Parathyroid adenoma (tissue), 2 donors: ENCODE results near the gene UBE2L5.
"Not testable (repeated sequence)": the region's sequence is repeated elsewhere in the genome, so short reads cannot be mapped to it uniquely, and the experiment has no call there.

Experiments used
- H2AFZ ChIP-seq: fragments of 300-600 bp; sonication (generic); one replicate; pipeline ENCODE4 v1.7.0; 2017; ENCODE audit warnings: antibody characterized with exemption, mild to moderate bottlenecking
- H3K27ac ChIP-seq: fragments of 300-600 bp; sonication (generic); one replicate; pipeline ENCODE4 v1.7.0; 2017
- H3K27me3 ChIP-seq: fragments of 300-600 bp; sonication (generic); one replicate; pipeline ENCODE4 v1.7.0; 2017; ENCODE audit warnings: low read length; ENCODE audit not compliant: control insufficient read depth, insufficient read depth
- H3K36me3 ChIP-seq: fragments of 300-600 bp; sonication (generic); one replicate; pipeline ENCODE4 v1.7.0; 2017; ENCODE audit warnings: low read length; ENCODE audit not compliant: control insufficient read depth, insufficient read depth
- H3K4me1 ChIP-seq: fragments of 300-600 bp; sonication (generic); one replicate; pipeline ENCODE4 v1.7.0; 2017; ENCODE audit warnings: control low read depth
- H3K4me2 ChIP-seq: fragments of 300-600 bp; sonication (generic); one replicate; pipeline ENCODE4 v1.7.0; 2017; ENCODE audit warnings: low read length
- H3K4me3 ChIP-seq: fragments of 300-600 bp; sonication (generic); one replicate; pipeline ENCODE4 v1.7.0; 2017; ENCODE audit warnings: low read depth, low read length
- H3K79me2 ChIP-seq: fragments of 300-600 bp; sonication (generic); one replicate; pipeline ENCODE4 v1.7.0; 2017; ENCODE audit warnings: control low read depth
- H3K9ac ChIP-seq: fragments of 300-600 bp; sonication (generic); one replicate; pipeline ENCODE4 v1.7.0; 2017; ENCODE audit warnings: mild to moderate bottlenecking
- H3K9me3 ChIP-seq: fragments of 300-600 bp; sonication (generic); one replicate; pipeline ENCODE4 v1.7.0; 2017; ENCODE audit warnings: low read length; ENCODE audit not compliant: control insufficient read depth
- TF ChIP-seq, protein P1 (sequence below): fragments of 300-600 bp; sonication (generic); IDR thresholded peaks from one replicate; pipeline ENCODE4 v1.7.0; 2017; ENCODE audit warnings: antibody characterized with exemption, mild to moderate bottlenecking
- donor health status: primary hyperparathyroidism.

Gene UBE2L5

DNA sequence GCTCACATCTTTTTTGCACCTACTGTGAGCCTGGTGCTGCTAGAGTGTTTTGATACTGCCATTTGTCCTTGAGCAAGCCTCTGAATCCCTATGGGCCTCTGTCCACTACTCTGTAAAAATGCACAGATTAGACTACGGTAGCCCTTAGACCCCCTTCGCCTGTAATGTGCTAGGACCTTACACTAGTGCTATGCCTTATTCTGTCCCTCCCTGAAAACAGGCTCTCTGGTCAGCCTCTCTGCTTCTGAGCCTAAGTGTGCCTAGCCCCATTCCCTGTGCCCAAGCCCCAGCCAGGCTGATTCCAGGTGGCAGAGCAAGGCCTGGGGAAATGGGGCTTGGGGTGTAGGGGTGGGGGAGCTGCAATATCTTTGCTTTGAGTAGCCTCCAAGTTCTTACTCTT lies 32.7 kb downstream of the UBE2L5 start:
- Histone ChIP-seq H3K36me3 (no peaks in the 10 kb centered on the region), H3K79me2 (no peaks in the 10 kb centered on the region), H3K4me1 (no peaks in the 10 kb centered on the region), H3K9ac (no peak overlapping the region), H3K4me2 (no peak overlapping the region), H3K4me3 (no peak overlapping the region), H2AFZ (no peak overlapping the region), H3K27me3 (no peaks in the 10 kb centered on the region), H3K9me3 (no peaks in the 10 kb centered on the region), H3K27ac (no peak overlapping the region)
- TF ChIP-seq, protein P1, sequence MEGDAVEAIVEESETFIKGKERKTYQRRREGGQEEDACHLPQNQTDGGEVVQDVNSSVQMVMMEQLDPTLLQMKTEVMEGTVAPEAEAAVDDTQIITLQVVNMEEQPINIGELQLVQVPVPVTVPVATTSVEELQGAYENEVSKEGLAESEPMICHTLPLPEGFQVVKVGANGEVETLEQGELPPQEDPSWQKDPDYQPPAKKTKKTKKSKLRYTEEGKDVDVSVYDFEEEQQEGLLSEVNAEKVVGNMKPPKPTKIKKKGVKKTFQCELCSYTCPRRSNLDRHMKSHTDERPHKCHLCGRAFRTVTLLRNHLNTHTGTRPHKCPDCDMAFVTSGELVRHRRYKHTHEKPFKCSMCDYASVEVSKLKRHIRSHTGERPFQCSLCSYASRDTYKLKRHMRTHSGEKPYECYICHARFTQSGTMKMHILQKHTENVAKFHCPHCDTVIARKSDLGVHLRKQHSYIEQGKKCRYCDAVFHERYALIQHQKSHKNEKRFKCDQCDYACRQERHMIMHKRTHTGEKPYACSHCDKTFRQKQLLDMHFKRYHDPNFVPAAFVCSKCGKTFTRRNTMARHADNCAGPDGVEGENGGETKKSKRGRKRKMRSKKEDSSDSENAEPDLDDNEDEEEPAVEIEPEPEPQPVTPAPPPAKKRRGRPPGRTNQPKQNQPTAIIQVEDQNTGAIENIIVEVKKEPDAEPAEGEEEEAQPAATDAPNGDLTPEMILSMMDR, result no peak

DNA sequence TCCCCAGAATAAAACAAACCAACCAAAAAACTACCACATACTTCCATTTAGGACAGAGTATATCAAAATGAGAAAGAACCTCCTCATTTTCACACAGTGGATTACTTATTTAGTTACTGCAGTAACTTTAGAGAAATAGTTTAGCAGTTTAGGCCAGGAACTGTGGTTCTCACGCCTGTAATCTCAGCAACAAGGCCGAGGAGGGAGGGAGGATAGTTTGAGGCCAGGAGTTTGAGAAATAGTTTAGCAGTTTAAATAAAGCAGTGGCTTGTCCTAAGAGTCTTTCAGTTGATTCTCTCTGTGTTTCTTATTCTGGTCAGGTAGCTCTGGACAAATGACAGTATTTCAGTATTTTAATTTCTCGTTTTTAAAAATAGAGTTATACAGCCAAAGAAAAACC lies 34.0 kb downstream of the UBE2L5 start:
- Histone ChIP-seq H2AFZ (no peak overlapping the region), H3K27me3 (no peaks in the 10 kb centered on the region), H3K4me2 (no peak overlapping the region), H3K79me2 (no peaks in the 10 kb centered on the region), H3K36me3 (no peaks in the 10 kb centered on the region), H3K27ac (no peak overlapping the region), H3K4me1 (no peaks in the 10 kb centered on the region), H3K9ac (no peak overlapping the region), H3K9me3 (no peaks in the 10 kb centered on the region), H3K4me3 (no peak overlapping the region)
- TF ChIP-seq, protein P1, result no peak

DNA sequence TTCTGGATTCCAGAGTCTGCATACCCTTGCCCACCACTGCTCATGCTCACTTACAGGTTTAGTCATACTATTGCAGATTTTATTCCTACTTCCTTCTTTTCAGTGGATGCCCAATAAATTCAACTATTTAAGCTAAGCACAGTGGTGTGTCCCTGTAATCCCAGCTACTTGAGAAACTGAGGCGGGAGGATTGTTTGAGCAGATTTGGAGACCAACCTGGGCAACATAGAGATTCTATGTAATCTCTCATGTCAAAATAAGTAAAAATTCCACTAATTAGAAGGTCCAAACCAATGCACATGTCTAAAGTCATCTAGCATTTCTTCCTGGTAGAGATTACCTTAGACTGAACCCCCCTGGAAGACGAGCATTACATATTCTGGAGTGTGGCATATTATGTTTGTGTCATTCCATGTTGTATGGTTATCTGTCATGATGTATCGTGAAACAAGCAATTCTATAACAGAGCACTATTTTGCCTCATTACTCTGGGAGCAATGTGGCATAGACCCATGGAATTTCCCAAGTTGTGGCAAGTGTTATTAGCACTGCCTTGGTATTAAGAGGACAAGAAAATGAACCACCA lies 35.1 kb downstream of the UBE2L5 start:
- Histone ChIP-seq H2AFZ (no peak overlapping the region), H3K79me2 (no peaks in the 10 kb centered on the region), H3K27me3 (no peaks in the 10 kb centered on the region), H3K9ac (no peak overlapping the region), H3K4me1 (peaks cover 6% of the 10 kb centered on the region), H3K4me3 (no peak overlapping the region), H3K36me3 (no peaks in the 10 kb centered on the region), H3K4me2 (no peak overlapping the region), H3K27ac (no peak overlapping the region), H3K9me3 (no peaks in the 10 kb centered on the region)
- TF ChIP-seq, protein P1, result no peak

DNA sequence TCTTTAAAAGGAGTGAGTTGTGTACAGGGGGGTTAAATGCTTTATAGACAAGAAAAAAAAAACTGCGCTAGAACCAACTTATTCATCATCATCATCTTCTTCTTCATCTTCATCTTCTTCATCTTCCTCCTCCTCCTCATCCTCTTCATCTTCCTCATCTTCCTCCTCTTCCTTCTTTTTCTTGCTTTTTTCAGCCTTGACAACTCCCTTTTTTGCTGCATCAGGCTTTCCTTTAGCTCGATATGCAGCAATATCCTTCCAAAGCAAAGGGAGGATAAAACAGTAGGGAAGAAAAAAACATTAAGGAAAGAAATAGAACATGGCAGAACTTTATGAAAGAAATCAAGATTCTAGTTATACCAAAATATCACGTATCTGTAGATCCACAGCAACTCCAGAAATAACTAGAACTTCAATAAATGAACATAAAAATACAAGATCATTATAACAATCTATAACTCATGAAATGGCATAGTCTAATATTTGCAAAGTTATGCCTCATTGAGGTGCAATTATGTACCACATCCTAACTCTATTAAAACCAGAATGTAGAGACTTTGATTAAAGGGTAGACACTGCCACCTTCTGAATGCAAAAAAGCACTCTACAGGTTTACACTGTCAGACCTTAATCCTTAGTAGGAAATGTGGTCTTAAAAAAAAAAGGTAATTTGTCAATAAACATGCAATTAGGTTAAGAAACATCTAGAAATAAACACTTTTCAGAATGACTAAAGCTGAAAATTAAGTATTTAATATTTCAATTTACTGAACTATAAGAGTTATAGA lies 39.2 kb downstream of the UBE2L5 start:
- H3K4me2 ChIP-seq, H3K79me2 ChIP-seq, H2AFZ ChIP-seq, H3K9ac ChIP-seq, H3K36me3 ChIP-seq, H3K4me3 ChIP-seq, H3K27me3 ChIP-seq, H3K9me3 ChIP-seq, H3K4me1 ChIP-seq: not testable (repeated sequence)
- TF ChIP-seq, protein P1, result peak; percentile 26
- H3K27ac ChIP-seq, result peak overlapping the region; percentile 15
